ENCODE data around the gene ASF1B.

Gene ASF1B

GRCh38 chr19:14093117-14093823, 43.1 kb downstream of the ASF1B start:
- no peak overlapping the region for H3K9ac ChIP-seq (ENCODE audit: low read length)
- H3K4me1 ChIP-seq (ENCODE audit: control insufficient read depth, insufficient read depth, low read length) = peaks cover 3% of the 10 kb centered on the region
- no peaks in the 10 kb centered on the region for H3K27me3 ChIP-seq (ENCODE audit: control insufficient read depth, insufficient read depth, low read length)
- H3K27ac ChIP-seq (ENCODE audit: low read depth, low read length) = no peak overlapping the region
- H3K4me3 ChIP-seq (ENCODE audit: low read length) = no peak overlapping the region
- peaks cover 14% of the 10 kb centered on the region for H3K36me3 ChIP-seq (ENCODE audit: control insufficient read depth, insufficient read depth, low read length)

GRCh38 chr19:14091813-14092462, 44.5 kb downstream of the ASF1B start:
- Histone ChIP-seq H3K27ac (ENCODE audit: low read depth, low read length) (peak overlapping the region; percentile 90), H3K4me3 (ENCODE audit: low read length) (peak overlapping the region; percentile 95), H3K9ac (ENCODE audit: low read length) (no peak overlapping the region), H3K4me1 (ENCODE audit: control insufficient read depth, insufficient read depth, low read length) (peaks cover 3% of the 10 kb centered on the region), H3K27me3 (ENCODE audit: control insufficient read depth, insufficient read depth, low read length) (no peaks in the 10 kb centered on the region), H3K36me3 (ENCODE audit: control insufficient read depth, insufficient read depth, low read length) (peaks cover 5% of the 10 kb centered on the region)

- peaks cover 3% of the 10 kb centered on the region for H3K4me1 ChIP-seq (ENCODE audit: control insufficient read depth, insufficient read depth, low read length)
- H3K9ac ChIP-seq (ENCODE audit: low read length) = peak overlapping the region; percentile 80
- peak overlapping the region; percentile 95 for H3K4me3 ChIP-seq (ENCODE audit: low read length)
- peaks cover under 1% of the 10 kb centered on the region for H3K36me3 ChIP-seq (ENCODE audit: control insufficient read depth, insufficient read depth, low read length)
- H3K27ac ChIP-seq (ENCODE audit: low read depth, low read length) = peak overlapping the region; percentile 90
- H3K27me3 ChIP-seq (ENCODE audit: control insufficient read depth, insufficient read depth, low read length) = no peaks in the 10 kb centered on the region
These were observed 45.1 kb downstream of the ASF1B start for GRCh38 chr19:14091081-14091812.

GRCh38 chr19:14090509-14091080, 45.8 kb downstream of the ASF1B start, which contains the start of gene SAMD1:
Gene SAMD1, minus strand, starts transcription at chr19:14090751.
- H3K27ac ChIP-seq (ENCODE audit: low read depth, low read length) = peak within 1 kb of the TSS; percentile 90
- H3K4me1 ChIP-seq (ENCODE audit: control insufficient read depth, insufficient read depth, low read length) = peaks cover 3% of the 10 kb centered on the region
- peak within 1 kb of the TSS; percentile 95 for H3K4me3 ChIP-seq (ENCODE audit: low read length)
- H3K27me3 ChIP-seq (ENCODE audit: control insufficient read depth, insufficient read depth, low read length) = no peaks in the 10 kb centered on the region
- H3K36me3 ChIP-seq (ENCODE audit: control insufficient read depth, insufficient read depth, low read length) = no peaks in the 10 kb centered on the region
- peak within 1 kb of the TSS; percentile 80 for H3K9ac ChIP-seq (ENCODE audit: low read length)

- H3K36me3 ChIP-seq (ENCODE audit: control insufficient read depth, insufficient read depth, low read length) = no peaks in the 10 kb centered on the region
- H3K4me3 ChIP-seq (ENCODE audit: low read length) = peak overlapping the region; percentile 72
- H3K9ac ChIP-seq (ENCODE audit: low read length) = no peak overlapping the region
- peaks cover 3% of the 10 kb centered on the region for H3K4me1 ChIP-seq (ENCODE audit: control insufficient read depth, insufficient read depth, low read length)
- H3K27me3 ChIP-seq (ENCODE audit: control insufficient read depth, insufficient read depth, low read length) = no peaks in the 10 kb centered on the region
- H3K27ac ChIP-seq (ENCODE audit: low read depth, low read length) = peak overlapping the region; percentile 51
These were observed 46.5 kb downstream of the ASF1B start for GRCh38 chr19:14089662-14090508.

GRCh38 chr19:14089412-14089661, 47.1 kb downstream of the ASF1B start:
- no peaks in the 10 kb centered on the region for H3K27me3 ChIP-seq (ENCODE audit: control insufficient read depth, insufficient read depth, low read length)
- H3K4me1 ChIP-seq (ENCODE audit: control insufficient read depth, insufficient read depth, low read length) = peaks cover 3% of the 10 kb centered on the region
- no peaks in the 10 kb centered on the region for H3K36me3 ChIP-seq (ENCODE audit: control insufficient read depth, insufficient read depth, low read length)
- no peak overlapping the region for H3K27ac ChIP-seq (ENCODE audit: low read depth, low read length)
- peak overlapping the region; percentile 72 for H3K4me3 ChIP-seq (ENCODE audit: low read length)
- H3K9ac ChIP-seq (ENCODE audit: low read length) = no peak overlapping the region

- no peaks in the 10 kb centered on the region for H3K27me3 ChIP-seq (ENCODE audit: control insufficient read depth, insufficient read depth, low read length)
- peak overlapping the region; percentile 72 for H3K4me3 ChIP-seq (ENCODE audit: low read length)
- peaks cover 3% of the 10 kb centered on the region for H3K4me1 ChIP-seq (ENCODE audit: control insufficient read depth, insufficient read depth, low read length)
- H3K36me3 ChIP-seq (ENCODE audit: control insufficient read depth, insufficient read depth, low read length) = no peaks in the 10 kb centered on the region
- H3K9ac ChIP-seq (ENCODE audit: low read length) = no peak overlapping the region
- H3K27ac ChIP-seq (ENCODE audit: low read depth, low read length) = no peak overlapping the region
These were observed 47.6 kb downstream of the ASF1B start for GRCh38 chr19:14088634-14089411.

- H3K27me3 ChIP-seq (ENCODE audit: control insufficient read depth, insufficient read depth, low read length) = no peaks in the 10 kb centered on the region
- peaks cover 9% of the 10 kb centered on the region for H3K4me1 ChIP-seq (ENCODE audit: control insufficient read depth, insufficient read depth, low read length)
- H3K4me3 ChIP-seq (ENCODE audit: low read length) = no peak overlapping the region
- no peak overlapping the region for H3K27ac ChIP-seq (ENCODE audit: low read depth, low read length)
- H3K9ac ChIP-seq (ENCODE audit: low read length) = no peak overlapping the region
- no peaks in the 10 kb centered on the region for H3K36me3 ChIP-seq (ENCODE audit: control insufficient read depth, insufficient read depth, low read length)
These were observed 50.3 kb downstream of the ASF1B start for GRCh38 chr19:14086098-14086497.

GRCh38 chr19:14085309-14085995, 50.9 kb downstream of the ASF1B start, which contains the start of gene C19orf67:
Gene C19orf67, minus strand, starts transcription at chr19:14085783. Its CDS starts 156 bp downstream, at chr19:14085627.
- Histone ChIP-seq H3K4me1 (ENCODE audit: control insufficient read depth, insufficient read depth, low read length) (peaks cover 11% of the 10 kb centered on the region), H3K27ac (ENCODE audit: low read depth, low read length) (no peak within 1 kb of the TSS), H3K27me3 (ENCODE audit: control insufficient read depth, insufficient read depth, low read length) (no peaks in the 10 kb centered on the region), H3K36me3 (ENCODE audit: control insufficient read depth, insufficient read depth, low read length) (no peaks in the 10 kb centered on the region), H3K9ac (ENCODE audit: low read length) (no peak within 1 kb of the TSS), H3K4me3 (ENCODE audit: low read length) (no peak within 1 kb of the TSS)

GRCh38 chr19:14082675-14082960, 53.8 kb downstream of the ASF1B start:
- Histone ChIP-seq H3K4me3 (ENCODE audit: low read length) (peak overlapping the region; percentile 99), H3K4me1 (ENCODE audit: control insufficient read depth, insufficient read depth, low read length) (peaks cover 10% of the 10 kb centered on the region), H3K27ac (ENCODE audit: low read depth, low read length) (no peak overlapping the region), H3K27me3 (ENCODE audit: control insufficient read depth, insufficient read depth, low read length) (no peaks in the 10 kb centered on the region), H3K36me3 (ENCODE audit: control insufficient read depth, insufficient read depth, low read length) (no peaks in the 10 kb centered on the region), H3K9ac (ENCODE audit: low read length) (no peak overlapping the region)
